ENCODE data around the gene KIAA0513.

DNA sequence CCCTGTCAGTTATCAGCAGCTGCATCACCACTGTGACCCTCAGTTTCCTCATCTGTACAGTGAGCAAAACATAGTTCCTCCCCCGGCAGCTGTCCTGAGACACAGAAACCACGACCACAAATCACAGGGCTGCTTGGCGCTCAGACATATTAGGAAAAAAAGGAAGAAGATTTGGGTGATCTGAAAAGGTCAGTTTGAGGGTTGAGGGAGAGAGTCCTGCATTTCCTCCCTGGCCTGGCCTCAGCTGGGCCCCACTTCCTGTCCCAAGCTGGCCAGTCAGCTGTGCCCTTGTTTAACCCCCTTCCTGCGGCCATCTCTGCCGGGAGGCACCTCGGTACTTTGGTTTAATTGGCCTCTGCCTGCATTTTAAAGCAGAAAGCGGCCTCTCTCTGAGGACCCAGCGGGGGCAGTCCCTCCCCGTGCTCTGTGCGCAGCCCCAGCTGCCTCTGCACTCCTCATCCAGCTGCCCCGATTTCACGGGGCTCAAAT is 108.7 kb downstream of the KIAA0513 start:
- TF ChIP-seq CTCF (IDR thresholded peaks at IDR 0.05) = no peak
- TF ChIP-seq POLR2A (IDR thresholded peaks at IDR 0.05) = no peak

All from thyroid gland (tissue), 4 donors.